ENCODE results near the gene LMO1.

DNA sequence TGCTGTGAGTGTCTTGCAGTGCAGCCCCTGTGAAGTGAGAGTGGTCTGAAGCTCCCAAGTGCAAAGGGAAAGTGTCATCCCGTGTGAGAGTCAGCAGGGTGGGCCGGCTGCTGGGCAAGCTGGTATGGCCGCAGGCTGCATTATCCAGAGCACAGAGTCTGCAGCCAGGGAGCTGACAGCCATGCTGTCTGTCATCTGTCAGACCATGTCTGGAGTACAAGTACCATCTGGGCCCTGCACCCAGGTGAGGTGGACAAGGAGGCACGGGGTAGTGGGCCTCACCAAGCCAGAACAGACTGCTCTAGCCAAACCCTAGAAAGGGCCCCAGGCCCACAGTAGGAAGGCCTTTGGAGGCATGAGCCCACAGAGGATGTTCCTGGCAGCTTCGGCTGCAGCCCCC is 20.2 kb downstream of the LMO1 start:
- TF ChIP-seq, protein P1, sequence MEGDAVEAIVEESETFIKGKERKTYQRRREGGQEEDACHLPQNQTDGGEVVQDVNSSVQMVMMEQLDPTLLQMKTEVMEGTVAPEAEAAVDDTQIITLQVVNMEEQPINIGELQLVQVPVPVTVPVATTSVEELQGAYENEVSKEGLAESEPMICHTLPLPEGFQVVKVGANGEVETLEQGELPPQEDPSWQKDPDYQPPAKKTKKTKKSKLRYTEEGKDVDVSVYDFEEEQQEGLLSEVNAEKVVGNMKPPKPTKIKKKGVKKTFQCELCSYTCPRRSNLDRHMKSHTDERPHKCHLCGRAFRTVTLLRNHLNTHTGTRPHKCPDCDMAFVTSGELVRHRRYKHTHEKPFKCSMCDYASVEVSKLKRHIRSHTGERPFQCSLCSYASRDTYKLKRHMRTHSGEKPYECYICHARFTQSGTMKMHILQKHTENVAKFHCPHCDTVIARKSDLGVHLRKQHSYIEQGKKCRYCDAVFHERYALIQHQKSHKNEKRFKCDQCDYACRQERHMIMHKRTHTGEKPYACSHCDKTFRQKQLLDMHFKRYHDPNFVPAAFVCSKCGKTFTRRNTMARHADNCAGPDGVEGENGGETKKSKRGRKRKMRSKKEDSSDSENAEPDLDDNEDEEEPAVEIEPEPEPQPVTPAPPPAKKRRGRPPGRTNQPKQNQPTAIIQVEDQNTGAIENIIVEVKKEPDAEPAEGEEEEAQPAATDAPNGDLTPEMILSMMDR (optimal IDR thresholded peaks at IDR 0.05 in 1 of 3, IDR thresholded peaks at IDR 0.05 in 1 of 3, conservative IDR thresholded peaks at IDR 0.05 in 1 of 3; ENCODE audit: extremely low read depth in 1 of 3, insufficient read depth in 2 of 3, low read length in 3 of 3): no peak
- TF ChIP-seq EZH2 (IDR thresholded peaks at IDR 0.05; ENCODE audit: low read length): no peak

Data from keratinocyte (primary cell).